ENCODE results near the gene MFAP2.

The MFAP2 gene

GRCh38 chr1:16980473-16981268 is at the start of gene MFAP2:
Gene MFAP2 (minus strand): TSS chr1:16980620. CDS start chr1:16978273, 2,347 bp downstream.
- DNase-seq = no peak

- no peak for DNase-seq
These were observed 49.8 kb upstream of the MFAP2 start for GRCh38 chr1:17030206-17030605.

- no peak for DNase-seq
These were observed 48.3 kb upstream of the MFAP2 start for GRCh38 chr1:17028662-17029188.

- DNase-seq = no peak
These were observed 47.5 kb upstream of the MFAP2 start for GRCh38 chr1:17027900-17028299.

- no peak for DNase-seq
These were observed 47.0 kb upstream of the MFAP2 start for GRCh38 chr1:17027403-17027802.

GRCh38 chr1:17024721-17025120 is 44.3 kb upstream of the MFAP2 start:
- DNase-seq = no peak

- DNase-seq = peak; percentile 20
These were observed 43.2 kb upstream of the MFAP2 start for GRCh38 chr1:17023573-17023972.

GRCh38 chr1:17023102-17023501 is 42.7 kb upstream of the MFAP2 start:
- DNase-seq = peak; percentile 49

GRCh38 chr1:17021896-17022295 is 41.5 kb upstream of the MFAP2 start:
- DNase-seq = no peak

GRCh38 chr1:17020502-17020901 is 40.1 kb upstream of the MFAP2 start:
- no peak for DNase-seq

- no peak for DNase-seq
These were observed 38.4 kb upstream of the MFAP2 start for GRCh38 chr1:17018849-17019248.

- no peak for DNase-seq
These were observed 37.0 kb upstream of the MFAP2 start for GRCh38 chr1:17017435-17017834.

- no peak for DNase-seq
These were observed 35.9 kb upstream of the MFAP2 start for GRCh38 chr1:17016317-17016661.

GRCh38 chr1:17014671-17015567 is 34.5 kb upstream of the MFAP2 start:
- DNase-seq = no peak

GRCh38 chr1:17013491-17014320 is 33.3 kb upstream of the MFAP2 start:
- DNase-seq = peak; percentile 86

- DNase-seq = no peak
These were observed 32.5 kb upstream of the MFAP2 start for GRCh38 chr1:17012775-17013490.

GRCh38 chr1:17011439-17012307 is 31.3 kb upstream of the MFAP2 start, which contains the start of gene ATP13A2:
Gene ATP13A2 (minus strand): TSS chr1:17011928. CDS start chr1:17011738, 190 bp downstream.
- peak; percentile 91 for DNase-seq

- peak; percentile 12 for DNase-seq
These were observed 30.6 kb upstream of the MFAP2 start for GRCh38 chr1:17011092-17011438.

- peak; percentile 47 for DNase-seq
These were observed 29.3 kb upstream of the MFAP2 start for GRCh38 chr1:17009706-17010105.

GRCh38 chr1:17008208-17008855 is 27.9 kb upstream of the MFAP2 start:
- DNase-seq = no peak

GRCh38 chr1:17007121-17007520 is 26.7 kb upstream of the MFAP2 start:
- DNase-seq = no peak
